ENCODE measurements around the gene ITPR1. TPM values are rescaled to one million over a fixed set of nuclear protein-coding genes. Genes with fewer than 3 reads are reported as not detected.

ITPR1 gene
- total RNA-seq, 1 experiment from 2014 or later = 11.3 TPM

GRCh38 chr3:4825436-4826236, 332.5 kb downstream of the ITPR1 start:
- TF ChIP-seq CTCF (conservative IDR thresholded peaks at IDR 0.05) (no peak), EZH2 (IDR thresholded peaks at IDR 0.05; ENCODE audit: low read depth) (no peak)
- peak overlapping the region; percentile 13; the same call in 1 of the 2 replicates for H3K4me3 ChIP-seq
- peaks cover 76% of the 10 kb centered on the region for H3K4me1 ChIP-seq (replicated peaks; ENCODE audit: insufficient read depth)
- POLR2A ChIA-PET (ENCODE audit: unreplicated experiment) = interaction anchor here (0.6 to 0.9 kb wide), 6 partner anchors 60 to 153 kb away, joined by 3 to 8 read pairs (median 5); no protein-coding TSS in a partner anchor
- BruUV-seq (replicated peaks) = TSS peak; percentile 27
- intact Hi-C loops (cut with micrococcal nuclease; ENCODE audit: unreplicated experiment) = loop anchor here (1.0 to 10.0 kb wide), 11 partner anchors 53 to 372 kb away; partner anchors contain the start of gene ARL8B
- peak overlapping the region; percentile 86 for H3K27ac ChIP-seq
- no peaks in the 10 kb centered on the region for H3K79me2 ChIP-seq (ENCODE audit: low read depth)
- H3K9me2 ChIP-seq (ENCODE audit: insufficient read depth) = no peaks in the 10 kb centered on the region
- no peak overlapping the region for H2AFZ ChIP-seq
- CTCF ChIA-PET = interaction anchor here (0.8 to 1.2 kb wide), 4 partner anchors 31 to 152 kb away, joined by 3 to 4 read pairs (median 3); no protein-coding TSS in a partner anchor
- no peaks in the 10 kb centered on the region for H4K20me1 ChIP-seq (ENCODE audit: insufficient read depth)
- no peaks in the 10 kb centered on the region for H3K36me3 ChIP-seq (ENCODE audit: low read depth)
- peaks cover 30% of the 10 kb centered on the region for H3F3A ChIP-seq (ENCODE audit: insufficient read depth, low read depth)
- peak overlapping the region; percentile 73 for H3K4me2 ChIP-seq
- no peaks in the 10 kb centered on the region for H3K9me3 ChIP-seq (ENCODE audit: insufficient read depth, low read depth)
- peak; percentile 79 to 83 for DNase-seq
- no peaks in the 10 kb centered on the region for H3K27me3 ChIP-seq (ENCODE audit: insufficient read depth, low read depth)

- Histone ChIP-seq H3F3A (ENCODE audit: insufficient read depth, low read depth) (peaks cover 38% of the 10 kb centered on the region), H3K27me3 (ENCODE audit: insufficient read depth, low read depth) (no peaks in the 10 kb centered on the region), H3K79me2 (ENCODE audit: low read depth) (no peaks in the 10 kb centered on the region), H3K4me2 (peak overlapping the region; percentile 73), H2AFZ (no peak overlapping the region), H3K9me2 (ENCODE audit: insufficient read depth) (no peaks in the 10 kb centered on the region), H3K4me3 (no peak overlapping the region), H3K27ac (peak overlapping the region; percentile 86), H4K20me1 (ENCODE audit: insufficient read depth) (no peaks in the 10 kb centered on the region), H3K9me3 (ENCODE audit: insufficient read depth, low read depth) (no peaks in the 10 kb centered on the region), H3K4me1 (replicated peaks; ENCODE audit: insufficient read depth) (peaks cover 79% of the 10 kb centered on the region), H3K36me3 (ENCODE audit: low read depth) (no peaks in the 10 kb centered on the region)
- no peak for TF ChIP-seq CTCF (conservative IDR thresholded peaks at IDR 0.05)
- TF ChIP-seq EZH2 (IDR thresholded peaks at IDR 0.05; ENCODE audit: low read depth) = no peak
- DNase-seq = no peak
- ChIA-PET CTCF (interaction anchor here (0.8 kb wide), 1 partner anchor 30 kb away, joined by 3 read pairs; no protein-coding TSS in a partner anchor), POLR2A (ENCODE audit: unreplicated experiment) (interaction anchor here (0.6 to 0.8 kb wide), 5 partner anchors 59 to 233 kb away, joined by 3 to 24 read pairs (median 3); partner anchors contain the start of gene BHLHE40)
- TSS peak; percentile 62 for BruUV-seq (replicated peaks)
- intact Hi-C loops (cut with micrococcal nuclease; ENCODE audit: unreplicated experiment) = loop anchor here (1.0 to 10.0 kb wide), 6 partner anchors 72 to 371 kb away; partner anchors contain the start of gene ARL8B
Measured at GRCh38 chr3:4826237-4827100, 333.3 kb downstream of the ITPR1 start.

DNA sequence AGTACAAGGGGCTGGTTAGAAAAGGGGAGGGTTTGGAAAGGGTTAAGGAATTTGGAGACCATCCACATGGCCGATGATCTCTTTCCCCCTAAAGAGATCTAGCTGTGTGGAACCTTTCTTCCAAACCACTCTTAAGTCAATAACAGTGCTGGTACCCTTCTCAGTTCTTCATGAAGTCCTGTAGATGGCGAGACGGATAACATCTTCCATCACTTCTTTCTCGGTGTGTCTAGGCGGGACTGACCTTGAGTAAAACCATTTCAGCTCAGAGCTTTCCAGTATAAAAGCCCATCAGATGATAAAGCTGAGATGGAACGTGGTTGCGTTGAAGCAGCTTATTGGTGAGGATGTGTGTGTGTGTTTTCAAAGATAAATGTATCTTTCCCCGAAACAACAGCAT, 334.6 kb downstream of the ITPR1 start:
- no peaks in the 10 kb centered on the region for H3K79me2 ChIP-seq (ENCODE audit: low read depth)
- ChIA-PET CTCF (no interaction called here), POLR2A (ENCODE audit: unreplicated experiment) (no interaction called here)
- intact Hi-C loops (cut with micrococcal nuclease; ENCODE audit: unreplicated experiment) = loop anchor here (5.0 to 10.0 kb wide), 2 partner anchors 227 to 370 kb away; no protein-coding TSS in a partner anchor
- H3F3A ChIP-seq (ENCODE audit: insufficient read depth, low read depth) = peaks cover 47% of the 10 kb centered on the region
- no peak overlapping the region for H2AFZ ChIP-seq
- peaks cover 82% of the 10 kb centered on the region for H3K4me1 ChIP-seq (replicated peaks; ENCODE audit: insufficient read depth)
- no peaks in the 10 kb centered on the region for H3K9me3 ChIP-seq (ENCODE audit: insufficient read depth, low read depth)
- H3K27ac ChIP-seq = no peak overlapping the region
- H3K4me2 ChIP-seq = no peak overlapping the region
- no peaks in the 10 kb centered on the region for H4K20me1 ChIP-seq (ENCODE audit: insufficient read depth)
- H3K4me3 ChIP-seq = no peak overlapping the region
- no TSS peak for BruUV-seq (replicated peaks)
- H3K27me3 ChIP-seq (ENCODE audit: insufficient read depth, low read depth) = no peaks in the 10 kb centered on the region
- DNase-seq = no peak
- no peaks in the 10 kb centered on the region for H3K36me3 ChIP-seq (ENCODE audit: low read depth)
- no peak for TF ChIP-seq CTCF (conservative IDR thresholded peaks at IDR 0.05)
- no peak for TF ChIP-seq EZH2 (IDR thresholded peaks at IDR 0.05; ENCODE audit: low read depth)
- H3K9me2 ChIP-seq (ENCODE audit: insufficient read depth) = no peaks in the 10 kb centered on the region

All from PC-9 (cell line).